Activated naive CD4-positive, alpha-beta T cell treated with anti-CD3 and anti-CD28 coated beads, Interleukin-2, amount 50 U/mL, for 16 hours (primary cell): ENCODE results near the gene NSUN6.

Source experiments
- DNase-seq: peaks from one replicate; pipeline ENCODE4 v3.0.0-alpha.2; 2020

NSUN6 gene, protein sequence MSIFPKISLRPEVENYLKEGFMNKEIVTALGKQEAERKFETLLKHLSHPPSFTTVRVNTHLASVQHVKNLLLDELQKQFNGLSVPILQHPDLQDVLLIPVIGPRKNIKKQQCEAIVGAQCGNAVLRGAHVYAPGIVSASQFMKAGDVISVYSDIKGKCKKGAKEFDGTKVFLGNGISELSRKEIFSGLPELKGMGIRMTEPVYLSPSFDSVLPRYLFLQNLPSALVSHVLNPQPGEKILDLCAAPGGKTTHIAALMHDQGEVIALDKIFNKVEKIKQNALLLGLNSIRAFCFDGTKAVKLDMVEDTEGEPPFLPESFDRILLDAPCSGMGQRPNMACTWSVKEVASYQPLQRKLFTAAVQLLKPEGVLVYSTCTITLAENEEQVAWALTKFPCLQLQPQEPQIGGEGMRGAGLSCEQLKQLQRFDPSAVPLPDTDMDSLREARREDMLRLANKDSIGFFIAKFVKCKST

DNA sequence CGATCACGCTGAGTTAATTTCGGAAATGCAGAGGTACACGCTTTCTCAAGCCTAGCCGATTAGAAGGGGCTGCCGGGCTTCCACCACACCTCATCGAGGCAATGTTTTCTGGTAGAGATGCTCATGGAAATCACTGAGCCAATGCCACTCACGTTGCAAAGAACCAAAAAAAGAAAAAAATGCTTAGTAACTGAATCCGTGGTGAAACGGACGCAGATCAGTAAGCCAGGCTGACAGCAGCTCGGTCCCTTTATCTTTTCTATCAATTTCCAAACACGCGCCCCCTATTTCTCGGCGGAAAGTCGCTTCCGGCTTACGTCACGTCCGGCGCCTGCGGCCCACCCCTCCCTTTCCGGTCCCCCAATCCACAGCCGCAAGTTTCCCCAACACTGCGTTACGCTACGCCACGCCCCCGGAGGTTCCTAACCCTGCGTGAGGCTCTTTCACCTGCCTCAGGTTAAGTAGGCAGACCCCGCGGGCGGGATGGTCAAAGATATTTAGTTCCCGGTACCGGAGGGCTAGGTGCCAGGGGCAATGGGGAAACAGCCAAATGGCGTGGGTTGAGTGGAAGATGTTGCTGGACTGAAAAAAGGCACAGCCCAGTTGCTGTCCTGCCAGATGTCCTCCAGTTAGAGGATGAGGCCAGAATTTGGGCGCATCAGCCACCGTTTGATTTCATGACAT is at the start of gene NSUN6:
NSUN6 (minus strand) TSS at position 264 of the 684 bp plus-strand sequence. CDS start 384 bp downstream, outside the sequence.
- peak; percentile 92 for DNase-seq

DNA sequence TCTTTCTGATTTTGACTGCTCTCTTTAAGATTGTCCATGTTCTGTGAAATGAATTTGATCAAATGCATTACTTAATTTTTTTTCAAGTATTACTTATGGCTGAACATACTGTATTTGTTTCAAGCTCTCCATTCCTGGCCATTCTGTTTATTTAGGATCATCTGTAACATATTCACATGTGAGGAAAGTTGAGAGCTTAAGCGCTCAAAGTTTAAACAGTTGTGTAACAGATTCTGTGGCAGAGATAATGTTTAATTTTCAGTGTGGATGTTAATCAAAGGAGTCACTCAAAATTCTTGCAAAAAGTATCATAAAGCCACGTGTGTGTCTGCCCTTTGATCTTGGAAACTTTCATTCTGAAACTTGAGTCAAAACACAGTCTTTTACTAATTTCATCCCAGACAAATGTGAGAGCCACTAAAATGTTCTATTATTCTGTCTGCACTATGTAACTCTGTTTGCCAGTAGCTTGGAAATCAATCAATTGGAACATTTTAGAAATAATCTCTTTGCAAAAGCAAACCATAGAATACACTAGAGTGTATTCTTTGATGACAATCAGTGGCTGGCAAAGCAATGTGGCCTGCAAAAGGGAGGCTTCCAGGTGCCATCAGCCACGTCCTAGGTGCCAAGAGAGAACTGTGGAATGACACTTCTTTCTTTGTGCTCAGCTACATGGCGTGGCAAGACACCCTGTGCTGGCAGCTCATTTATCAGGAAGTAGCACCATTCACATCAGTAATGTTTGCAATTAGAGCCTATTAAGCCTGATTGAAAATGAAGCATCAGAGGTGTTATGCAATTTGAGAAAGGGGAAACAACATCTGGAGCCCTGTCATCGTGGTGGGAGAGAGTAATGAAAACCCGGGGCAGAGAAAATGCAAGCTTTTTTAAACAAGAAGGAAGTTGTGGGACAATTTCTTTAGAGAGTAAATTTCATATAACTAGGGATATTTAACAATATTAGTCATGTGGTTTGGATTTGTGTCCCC is 48.8 kb upstream of the NSUN6 start:
- no peak for DNase-seq

DNA sequence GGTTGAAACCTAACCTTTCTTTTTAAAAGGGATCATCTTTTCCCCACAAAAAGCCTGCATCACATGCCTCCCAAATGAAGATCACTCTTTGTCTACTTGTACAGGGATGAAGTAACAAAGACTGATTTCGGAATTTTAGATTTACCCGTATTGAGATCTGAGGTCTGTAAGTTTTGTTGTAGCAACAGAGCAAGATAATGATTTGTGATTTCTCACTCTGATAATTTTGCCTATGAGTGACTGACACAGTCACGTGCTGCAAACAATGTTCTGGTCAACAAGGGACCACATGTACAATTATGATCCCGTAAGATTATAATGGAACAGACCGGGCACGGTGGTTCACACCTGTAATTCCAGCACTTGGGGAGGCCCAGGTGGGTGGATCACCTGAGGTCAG is 39.2 kb upstream of the NSUN6 start:
- DNase-seq, result no peak

DNA sequence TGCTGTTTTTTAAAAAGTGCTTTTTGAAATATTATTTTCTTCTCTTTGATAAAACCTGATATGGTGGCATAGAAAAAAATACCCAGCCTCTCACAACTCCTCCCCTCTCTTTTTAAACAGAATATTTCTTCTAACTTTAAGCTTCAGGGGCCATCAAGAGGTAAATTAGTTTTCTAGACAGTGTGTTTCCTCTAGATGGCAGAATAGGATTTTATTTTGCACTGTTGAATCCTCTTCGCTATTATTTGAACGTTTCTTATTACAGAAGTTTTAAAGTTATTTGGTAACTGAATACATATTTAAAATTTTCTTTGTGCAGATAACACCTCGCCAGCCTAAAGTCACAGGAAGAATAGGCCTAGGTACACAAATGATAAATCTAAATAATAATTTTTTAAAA is 38.1 kb upstream of the NSUN6 start:
- DNase-seq, result no peak

DNA sequence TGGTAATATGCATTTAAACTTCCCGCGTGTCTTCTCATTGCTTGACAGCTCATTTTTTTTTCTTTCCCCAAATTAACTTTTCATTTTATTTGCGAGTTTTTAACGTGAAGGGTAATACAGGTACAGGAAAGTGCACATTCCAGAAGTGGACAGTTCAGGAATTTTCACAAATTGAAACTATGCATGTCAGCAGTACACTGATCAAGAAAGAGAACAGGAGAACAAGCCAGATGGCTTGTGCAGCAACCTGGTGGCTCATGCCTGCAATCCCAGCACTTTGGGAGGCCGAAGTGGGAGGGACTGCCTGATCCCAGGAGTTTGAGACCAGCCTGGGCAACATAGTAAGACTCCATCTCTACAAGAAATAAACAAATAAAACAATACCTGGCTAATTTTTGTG is 36.3 kb upstream of the NSUN6 start:
- no peak for DNase-seq

DNA sequence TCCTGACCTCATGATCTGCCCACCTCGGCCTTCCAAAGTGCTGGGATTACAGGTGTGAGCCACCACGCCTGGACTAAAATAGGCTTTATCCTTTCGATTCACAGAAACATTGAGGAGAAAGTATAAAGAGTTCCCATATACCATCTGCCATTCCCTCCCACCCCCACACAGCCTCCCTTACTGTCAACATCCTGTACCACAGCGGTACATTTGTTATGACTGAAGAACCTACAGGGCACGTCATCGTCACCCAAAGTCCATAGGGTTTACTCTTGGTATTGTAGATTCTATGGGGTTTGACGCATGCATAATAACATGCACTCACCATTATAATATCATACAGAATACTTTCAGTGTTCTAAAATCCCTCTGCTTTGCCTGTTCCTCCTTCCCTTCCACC is 35.8 kb upstream of the NSUN6 start:
- DNase-seq, result no peak

DNA sequence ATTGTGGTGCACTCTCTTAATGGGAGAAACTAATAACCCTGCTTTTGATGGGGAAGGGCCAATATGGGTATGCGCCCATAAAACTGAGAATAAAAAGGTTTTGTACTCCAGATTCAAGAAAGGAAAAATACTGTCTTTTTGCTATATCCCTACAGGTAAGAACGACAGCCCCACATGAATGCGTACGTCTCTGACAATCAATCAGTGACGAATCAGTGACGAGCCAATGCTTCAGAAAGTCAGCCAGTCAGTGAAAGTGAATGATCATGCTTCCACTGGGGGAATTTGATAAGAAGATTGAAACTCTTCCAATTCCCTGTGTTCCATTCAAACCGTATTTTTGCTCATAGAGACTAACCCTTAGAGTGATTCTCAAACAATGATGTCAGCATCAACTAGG is 34.2 kb upstream of the NSUN6 start:
- no peak for DNase-seq

DNA sequence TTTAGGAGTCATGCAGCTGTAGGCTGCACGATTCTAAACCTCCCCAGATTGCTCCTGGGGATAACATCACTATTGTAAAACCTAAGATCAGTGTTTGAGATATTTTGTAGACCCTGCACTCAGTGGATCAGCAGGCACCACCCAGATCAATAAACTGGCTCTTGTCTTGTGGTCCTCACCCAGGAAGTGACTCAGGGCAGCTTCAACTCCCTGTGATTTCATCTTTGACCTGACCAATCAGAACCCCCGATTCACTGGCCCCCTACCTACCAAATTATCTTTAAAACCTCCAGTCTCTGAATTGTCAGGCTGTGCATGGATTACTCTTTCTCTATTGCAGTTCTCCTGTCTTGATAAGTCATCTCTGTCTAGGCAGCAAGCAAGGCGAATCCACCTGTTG is 33.6 kb upstream of the NSUN6 start:
- DNase-seq, result no peak

DNA sequence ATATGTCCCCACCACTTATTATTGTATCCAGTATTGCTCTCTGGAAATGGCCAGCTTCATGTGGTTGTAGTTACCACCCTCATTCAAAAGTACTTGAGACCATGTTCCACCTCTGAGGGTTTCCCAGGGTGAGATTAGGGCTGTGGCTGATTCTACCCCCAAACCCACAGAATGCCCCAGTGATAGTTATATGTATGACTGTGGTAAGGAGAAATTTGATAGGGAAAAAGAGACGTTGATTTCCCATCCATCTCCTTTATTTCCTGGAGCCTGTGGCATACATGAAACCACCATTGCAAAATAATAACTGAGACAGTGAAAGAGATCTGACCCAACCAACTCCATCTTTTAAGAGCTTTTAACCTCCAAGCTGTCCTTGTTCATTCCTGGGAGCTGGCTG is 33.0 kb upstream of the NSUN6 start:
- DNase-seq, result no peak

DNA sequence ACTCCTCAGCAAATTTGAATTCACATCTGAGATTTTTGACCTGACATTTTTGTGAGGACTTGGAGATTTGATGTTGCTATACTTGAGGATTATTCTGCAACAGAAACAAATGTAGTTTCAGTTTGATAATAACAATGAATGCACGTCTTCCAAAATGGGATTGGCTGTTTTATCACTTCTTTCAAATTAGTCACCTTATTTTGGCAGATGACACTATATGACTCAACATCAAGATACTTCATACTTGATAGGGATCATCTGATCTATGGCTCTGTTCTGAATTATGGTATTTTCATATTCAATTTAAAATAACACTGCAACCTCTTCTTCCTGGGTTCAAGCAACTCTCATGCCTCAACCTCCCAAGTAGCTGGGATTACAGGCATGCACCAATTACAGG is 32.0 kb upstream of the NSUN6 start:
- no peak for DNase-seq

DNA sequence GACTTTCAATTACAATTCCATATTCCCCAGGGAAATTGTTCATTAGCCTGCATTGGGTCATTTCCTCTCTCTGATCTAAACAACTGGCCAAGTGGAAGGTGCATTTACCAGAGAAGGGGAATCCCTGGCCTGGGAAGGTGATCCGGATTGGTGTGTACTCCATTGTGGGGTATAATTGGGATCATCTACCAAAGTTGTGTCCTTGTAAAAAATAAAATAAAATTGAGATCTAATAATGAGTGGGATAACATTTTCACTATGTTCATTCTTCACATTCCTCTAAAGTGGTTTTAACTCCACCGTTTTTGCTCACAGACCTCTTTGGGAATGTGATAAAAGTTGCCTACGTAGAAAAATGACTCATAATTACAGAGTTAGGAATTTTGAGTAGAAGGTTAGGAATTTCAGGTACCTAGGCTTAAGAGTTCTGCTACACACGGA is 30.6 kb upstream of the NSUN6 start:
- DNase-seq, result no peak

DNA sequence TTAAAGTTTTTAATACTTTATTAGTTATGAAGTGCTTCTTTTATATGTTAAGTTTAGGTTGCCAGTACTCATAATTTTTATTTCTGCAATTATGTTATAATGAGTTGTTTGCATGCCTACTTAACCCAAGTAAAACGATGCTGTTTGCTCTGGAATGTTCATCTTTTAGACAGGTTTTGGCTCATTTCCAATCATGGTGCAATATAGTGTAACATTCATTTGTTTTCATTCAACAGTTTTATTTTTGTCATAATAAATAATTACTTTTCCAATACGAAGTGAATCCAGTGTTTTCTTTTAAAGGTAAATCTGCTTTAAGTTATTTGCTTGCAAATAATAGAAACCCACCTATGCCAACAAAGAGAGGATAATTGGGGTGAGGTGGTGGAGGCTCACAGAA is 30.0 kb upstream of the NSUN6 start:
- no peak for DNase-seq

DNA sequence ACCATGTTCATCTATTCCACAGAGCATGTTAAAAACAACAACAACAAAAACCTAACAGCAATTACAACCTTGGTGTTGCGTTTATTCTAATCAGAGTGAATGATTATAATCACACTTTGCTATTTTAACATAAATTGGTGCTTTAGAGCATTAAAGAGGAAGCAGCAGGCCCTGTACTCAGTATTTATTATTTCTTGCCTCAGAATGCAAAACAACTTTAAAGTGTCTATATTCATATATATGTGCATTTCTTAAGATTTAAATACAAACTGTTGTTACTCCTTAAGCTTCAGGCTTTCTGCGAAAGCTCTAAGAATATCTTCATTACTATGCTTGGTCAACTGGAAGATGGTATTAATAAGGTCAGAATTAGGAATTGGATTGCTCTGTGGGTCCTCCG is 29.4 kb upstream of the NSUN6 start:
- no peak for DNase-seq

DNA sequence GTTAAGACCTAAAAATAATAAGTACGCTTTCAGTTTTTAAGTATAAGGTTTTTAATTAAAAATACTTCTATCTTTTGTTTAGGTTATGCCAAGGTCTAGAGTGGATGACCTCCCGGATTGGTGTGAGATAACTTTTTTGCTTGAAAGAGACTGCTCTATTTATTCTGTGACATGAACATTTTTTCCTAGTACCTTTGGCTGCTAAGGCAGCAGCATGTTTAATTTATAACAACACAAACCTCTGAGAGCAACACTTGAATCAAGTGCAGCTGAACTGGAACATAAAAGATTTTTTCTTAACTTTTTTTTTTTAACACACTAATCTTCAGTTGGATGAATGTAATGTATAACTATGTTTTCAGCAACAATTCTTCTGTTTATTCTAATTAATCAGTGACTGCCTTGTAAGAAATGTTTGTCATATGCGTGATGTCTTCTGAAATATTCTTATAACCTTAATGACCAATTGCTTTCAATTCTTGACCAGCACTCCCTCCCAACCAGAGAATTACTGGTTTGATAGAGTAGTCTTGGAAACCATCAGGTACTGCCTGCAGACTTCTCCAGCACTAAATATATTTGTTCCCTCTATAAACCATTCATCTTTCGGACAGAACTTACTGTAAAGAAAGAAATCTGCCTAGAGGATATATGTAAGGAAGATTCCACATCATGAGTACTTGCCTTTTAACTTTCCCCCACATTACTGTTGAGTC is 23.9 kb upstream of the NSUN6 start:
- DNase-seq, result no peak

DNA sequence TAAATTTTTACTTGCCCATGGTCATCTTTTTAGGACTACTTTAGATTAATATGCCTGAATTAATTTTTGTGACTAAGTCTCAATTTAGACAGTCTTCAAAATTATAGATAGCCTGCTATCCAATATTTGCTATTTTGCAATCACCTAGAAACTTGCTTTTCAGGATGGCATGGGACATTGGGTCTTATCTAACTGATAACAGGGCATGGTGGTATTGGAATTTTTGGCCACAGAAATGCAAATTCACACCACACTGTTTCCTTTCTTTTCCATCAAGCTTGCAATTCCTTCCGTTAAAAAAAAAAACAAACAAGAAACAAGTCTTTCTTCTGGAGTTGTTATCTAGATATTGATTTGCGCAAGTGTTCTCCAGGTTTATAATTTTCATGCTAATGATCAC is 16.6 kb upstream of the NSUN6 start:
- DNase-seq, result no peak

DNA sequence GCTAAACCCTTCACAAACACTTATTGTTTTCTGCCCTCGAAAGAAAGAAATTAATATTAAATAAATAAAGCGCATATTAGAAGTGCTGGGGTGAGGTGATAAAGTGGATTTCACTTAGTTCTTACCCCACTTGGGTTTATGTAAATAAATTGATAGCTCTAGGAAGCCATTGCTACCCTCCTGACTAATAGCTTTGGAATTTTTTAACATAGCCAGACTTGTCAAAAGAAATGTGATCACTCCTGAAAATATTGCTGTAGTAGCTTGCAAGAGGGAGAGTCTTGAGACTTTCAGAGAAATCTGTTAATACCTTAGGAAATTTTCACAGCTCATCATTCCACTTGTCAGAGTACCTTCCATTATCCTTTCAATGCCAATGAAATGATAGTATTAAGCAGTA is 15.4 kb upstream of the NSUN6 start:
- DNase-seq, result no peak

DNA sequence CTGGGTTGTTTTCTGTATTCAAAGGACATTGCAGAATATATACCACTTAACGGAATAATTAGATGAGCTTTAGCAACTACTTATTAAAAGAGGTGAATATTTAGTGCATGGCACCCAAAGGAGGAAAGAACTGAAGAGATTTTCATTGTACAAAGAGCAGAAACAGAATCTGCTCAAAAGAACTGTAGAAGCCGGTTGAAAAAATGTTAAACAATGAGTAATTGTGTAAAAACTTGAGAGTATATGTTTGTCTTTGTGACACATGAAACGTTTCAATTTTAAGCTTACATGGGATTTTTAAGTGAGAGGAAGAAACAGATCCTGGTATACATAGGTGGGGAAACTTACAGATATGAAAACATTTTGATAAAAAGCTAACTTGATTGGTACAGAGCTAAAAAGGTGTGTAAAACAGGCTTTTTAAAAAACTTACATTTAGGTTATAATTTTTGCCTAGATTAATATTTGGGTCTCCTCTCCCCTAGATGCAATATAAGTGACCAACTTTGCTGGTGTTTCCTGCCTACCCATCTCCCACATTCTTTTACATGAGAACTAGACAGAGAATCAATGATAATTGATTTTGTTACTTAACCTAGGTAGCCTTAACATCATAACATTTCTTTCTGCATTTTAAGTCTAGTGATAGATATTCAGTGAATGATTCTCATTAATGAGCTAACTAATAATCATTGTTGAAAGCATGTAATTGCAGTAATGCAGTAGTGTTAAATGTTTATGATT is 14.6 kb upstream of the NSUN6 start:
- no peak for DNase-seq

DNA sequence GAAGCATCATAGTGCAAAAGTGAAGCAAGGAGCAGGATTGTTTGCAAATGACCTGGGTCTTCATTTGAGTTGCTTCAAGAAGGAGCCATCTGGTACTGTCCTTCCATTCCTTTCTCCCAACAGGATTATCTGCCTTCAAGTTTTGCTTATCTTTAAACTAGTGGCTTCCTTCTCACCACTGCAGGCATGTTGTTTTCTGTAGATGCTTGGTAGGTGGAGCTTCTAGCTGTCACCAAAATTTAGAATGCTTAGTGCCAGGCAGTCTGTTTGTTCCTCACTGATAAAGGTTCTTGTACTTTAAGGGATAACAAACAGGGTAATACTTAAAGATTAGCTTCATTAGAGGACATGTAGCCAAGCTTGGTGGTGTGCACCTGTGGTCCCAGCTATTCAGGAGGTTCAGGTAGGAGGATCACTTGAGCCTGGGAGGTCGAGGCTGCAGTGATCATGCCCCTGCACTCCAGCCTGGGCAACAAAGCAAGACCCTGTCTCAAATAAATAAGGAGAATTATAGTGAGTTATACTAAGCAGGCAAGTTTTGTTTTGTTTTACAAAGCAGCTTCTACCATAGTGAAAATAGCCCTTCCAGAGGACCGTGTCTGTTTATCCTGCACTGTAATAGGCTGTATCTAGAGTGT is 13.6 kb upstream of the NSUN6 start:
- no peak for DNase-seq

DNA sequence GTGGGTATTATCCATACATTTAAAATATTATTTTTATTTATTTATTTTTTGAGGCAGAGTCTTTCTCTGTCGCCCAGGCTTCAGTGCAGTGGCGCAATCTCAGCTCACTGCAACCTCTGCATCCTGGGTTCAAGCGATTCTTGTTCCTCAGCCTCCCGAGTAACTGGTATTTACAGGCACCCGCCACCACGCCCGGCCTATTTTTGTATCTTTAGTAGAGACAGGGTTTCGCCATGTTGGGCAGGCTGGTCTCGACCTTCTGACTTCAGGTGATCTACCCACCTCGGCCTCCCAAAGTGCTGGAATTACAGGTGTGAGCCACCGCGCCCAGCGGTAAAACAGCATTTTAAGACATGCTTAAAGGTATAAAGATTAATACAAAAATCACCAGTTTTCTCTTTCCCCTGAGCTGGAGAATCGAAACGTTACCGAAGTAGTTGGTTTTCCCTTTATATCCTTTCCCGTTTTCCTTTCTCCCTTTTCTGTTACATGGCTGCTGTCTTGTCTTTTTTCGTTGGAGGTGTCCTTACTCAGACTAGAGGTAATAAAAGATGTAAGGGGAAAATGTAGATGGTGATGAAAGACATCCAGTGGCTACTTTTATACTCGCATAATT is 9.5 kb upstream of the NSUN6 start:
- no peak for DNase-seq

DNA sequence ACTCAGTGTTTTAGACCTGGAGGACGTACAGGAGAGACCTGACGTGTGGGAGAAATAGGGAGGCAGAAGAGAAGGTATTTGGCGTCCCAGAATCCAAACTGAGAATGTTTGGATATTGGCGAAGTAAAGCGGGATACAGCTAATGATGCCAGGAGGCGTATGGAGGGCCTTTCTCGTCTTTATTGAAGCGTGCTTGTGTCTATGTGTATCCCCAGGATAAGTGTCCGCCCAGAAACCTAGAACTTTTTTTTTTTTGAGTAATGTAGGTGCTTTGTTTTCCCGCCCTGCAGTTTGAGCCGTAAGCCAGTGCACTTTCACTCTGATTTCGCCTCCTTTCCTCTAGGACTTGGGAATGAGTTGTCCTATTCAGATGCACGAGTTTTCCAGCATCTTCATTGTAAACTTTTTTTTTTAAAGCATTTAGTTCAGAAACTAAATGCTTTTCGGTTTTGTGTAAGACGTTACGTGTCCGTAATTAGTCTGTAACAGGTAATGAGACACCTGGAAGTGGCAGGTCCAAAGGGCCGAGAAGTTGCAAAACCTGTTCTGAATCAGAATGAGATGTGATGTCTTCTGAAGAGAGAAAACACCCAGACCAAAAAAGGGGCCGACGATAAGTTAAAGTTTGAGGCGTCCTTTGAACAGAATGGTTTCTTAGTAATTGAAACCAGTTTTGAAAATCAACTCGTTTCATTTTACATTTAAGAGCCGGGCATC is 8.6 kb upstream of the NSUN6 start:
- no peak for DNase-seq
